ENCODE data around the gene DRC7. TPM values are rescaled to one million over a fixed set of nuclear protein-coding genes. Genes with fewer than 3 reads are reported as not detected.

The DRC7 gene, protein sequence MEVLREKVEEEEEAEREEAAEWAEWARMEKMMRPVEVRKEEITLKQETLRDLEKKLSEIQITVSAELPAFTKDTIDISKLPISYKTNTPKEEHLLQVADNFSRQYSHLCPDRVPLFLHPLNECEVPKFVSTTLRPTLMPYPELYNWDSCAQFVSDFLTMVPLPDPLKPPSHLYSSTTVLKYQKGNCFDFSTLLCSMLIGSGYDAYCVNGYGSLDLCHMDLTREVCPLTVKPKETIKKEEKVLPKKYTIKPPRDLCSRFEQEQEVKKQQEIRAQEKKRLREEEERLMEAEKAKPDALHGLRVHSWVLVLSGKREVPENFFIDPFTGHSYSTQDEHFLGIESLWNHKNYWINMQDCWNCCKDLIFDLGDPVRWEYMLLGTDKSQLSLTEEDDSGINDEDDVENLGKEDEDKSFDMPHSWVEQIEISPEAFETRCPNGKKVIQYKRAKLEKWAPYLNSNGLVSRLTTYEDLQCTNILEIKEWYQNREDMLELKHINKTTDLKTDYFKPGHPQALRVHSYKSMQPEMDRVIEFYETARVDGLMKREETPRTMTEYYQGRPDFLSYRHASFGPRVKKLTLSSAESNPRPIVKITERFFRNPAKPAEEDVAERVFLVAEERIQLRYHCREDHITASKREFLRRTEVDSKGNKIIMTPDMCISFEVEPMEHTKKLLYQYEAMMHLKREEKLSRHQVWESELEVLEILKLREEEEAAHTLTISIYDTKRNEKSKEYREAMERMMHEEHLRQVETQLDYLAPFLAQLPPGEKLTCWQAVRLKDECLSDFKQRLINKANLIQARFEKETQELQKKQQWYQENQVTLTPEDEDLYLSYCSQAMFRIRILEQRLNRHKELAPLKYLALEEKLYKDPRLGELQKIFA
- polyA plus RNA-seq = 0.10 and 1.4 TPM in 2 replicates
- 0.49 and 0.69 TPM in 2 replicates for polyA minus RNA-seq

- H3K9me3 ChIP-seq (ENCODE audit: low read length) = no peaks in the 10 kb centered on the region
- H3K9me2 ChIP-seq (ENCODE audit: insufficient read depth, low read length) = no peaks in the 10 kb centered on the region
- H3F3A ChIP-seq (ENCODE audit: insufficient read depth, low read length, poor library complexity, severe bottlenecking) = no peaks in the 10 kb centered on the region
- H3K79me2 ChIP-seq (replicated peaks; ENCODE audit: insufficient read depth, low read length) = no peaks in the 10 kb centered on the region
- TF ChIP-seq EZH2 (IDR thresholded peaks at IDR 0.05; ENCODE audit: borderline replicate concordance, insufficient read depth, low read length, poor library complexity, severe bottlenecking) = no peak
- TF ChIP-seq EP300 (conservative IDR thresholded peaks at IDR 0.05; ENCODE audit: poor library complexity, severe bottlenecking) = peak; percentile 37
- no peak for TF ChIP-seq SMC3 (conservative IDR thresholded peaks at IDR 0.05; ENCODE audit: poor library complexity)
- H3K4me2 ChIP-seq (ENCODE audit: low read length) = peak within 1 kb of the TSS; percentile 88
- H3K9ac ChIP-seq (ENCODE audit: low read length) = peak within 1 kb of the TSS; percentile 17
- no peaks in the 10 kb centered on the region for H4K20me1 ChIP-seq (ENCODE audit: insufficient read depth)
- peak within 1 kb of the TSS; percentile 19 for H3K27ac ChIP-seq (ENCODE audit: low read length)
- no peaks in the 10 kb centered on the region for H3K36me3 ChIP-seq (ENCODE audit: insufficient read depth, low read length)
- no peaks in the 10 kb centered on the region for H3K27me3 ChIP-seq (ENCODE audit: insufficient read depth, low read depth, low read length)
- peak within 1 kb of the TSS; percentile 59 for H3K4me3 ChIP-seq (ENCODE audit: low read length)
- peak within 1 kb of the TSS; percentile 66 for H2AFZ ChIP-seq (ENCODE audit: low read depth, low read length)
Observed at GRCh38 chr16:57694725-57695679, at the start of gene DRC7. Gene DRC7, plus strand, starts transcription at chr16:57694806. Its CDS starts 3,144 bp downstream, at chr16:57697950.

GRCh38 chr16:57645169-57645568 is 49.4 kb upstream of the DRC7 start:
- no peaks in the 10 kb centered on the region for H3K9me3 ChIP-seq (ENCODE audit: low read length)
- H3K4me3 ChIP-seq (ENCODE audit: low read length) = peak overlapping the region; percentile 7
- H3K36me3 ChIP-seq (ENCODE audit: insufficient read depth, low read length) = peaks cover 16% of the 10 kb centered on the region
- TF ChIP-seq, protein P1, sequence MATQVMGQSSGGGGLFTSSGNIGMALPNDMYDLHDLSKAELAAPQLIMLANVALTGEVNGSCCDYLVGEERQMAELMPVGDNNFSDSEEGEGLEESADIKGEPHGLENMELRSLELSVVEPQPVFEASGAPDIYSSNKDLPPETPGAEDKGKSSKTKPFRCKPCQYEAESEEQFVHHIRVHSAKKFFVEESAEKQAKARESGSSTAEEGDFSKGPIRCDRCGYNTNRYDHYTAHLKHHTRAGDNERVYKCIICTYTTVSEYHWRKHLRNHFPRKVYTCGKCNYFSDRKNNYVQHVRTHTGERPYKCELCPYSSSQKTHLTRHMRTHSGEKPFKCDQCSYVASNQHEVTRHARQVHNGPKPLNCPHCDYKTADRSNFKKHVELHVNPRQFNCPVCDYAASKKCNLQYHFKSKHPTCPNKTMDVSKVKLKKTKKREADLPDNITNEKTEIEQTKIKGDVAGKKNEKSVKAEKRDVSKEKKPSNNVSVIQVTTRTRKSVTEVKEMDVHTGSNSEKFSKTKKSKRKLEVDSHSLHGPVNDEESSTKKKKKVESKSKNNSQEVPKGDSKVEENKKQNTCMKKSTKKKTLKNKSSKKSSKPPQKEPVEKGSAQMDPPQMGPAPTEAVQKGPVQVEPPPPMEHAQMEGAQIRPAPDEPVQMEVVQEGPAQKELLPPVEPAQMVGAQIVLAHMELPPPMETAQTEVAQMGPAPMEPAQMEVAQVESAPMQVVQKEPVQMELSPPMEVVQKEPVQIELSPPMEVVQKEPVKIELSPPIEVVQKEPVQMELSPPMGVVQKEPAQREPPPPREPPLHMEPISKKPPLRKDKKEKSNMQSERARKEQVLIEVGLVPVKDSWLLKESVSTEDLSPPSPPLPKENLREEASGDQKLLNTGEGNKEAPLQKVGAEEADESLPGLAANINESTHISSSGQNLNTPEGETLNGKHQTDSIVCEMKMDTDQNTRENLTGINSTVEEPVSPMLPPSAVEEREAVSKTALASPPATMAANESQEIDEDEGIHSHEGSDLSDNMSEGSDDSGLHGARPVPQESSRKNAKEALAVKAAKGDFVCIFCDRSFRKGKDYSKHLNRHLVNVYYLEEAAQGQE (IDR thresholded peaks at IDR 0.05; ENCODE audit: borderline replicate concordance) = no peak
- TF ChIP-seq RAD21 (conservative IDR thresholded peaks at IDR 0.05) (no peak), POLR2AphosphoS5 (IDR thresholded peaks at IDR 0.05) (no peak), MXI1 (conservative IDR thresholded peaks at IDR 0.05; ENCODE audit: poor library complexity, severe bottlenecking) (no peak), EZH2 (IDR thresholded peaks at IDR 0.05; ENCODE audit: borderline replicate concordance, insufficient read depth, low read length, poor library complexity, severe bottlenecking) (no peak), TAF1 (IDR thresholded peaks at IDR 0.05; ENCODE audit: low read depth) (no peak), SMC3 (conservative IDR thresholded peaks at IDR 0.05; ENCODE audit: poor library complexity) (no peak), EP300 (conservative IDR thresholded peaks at IDR 0.05; ENCODE audit: poor library complexity, severe bottlenecking) (no peak)
- TF ChIP-seq, protein P2, sequence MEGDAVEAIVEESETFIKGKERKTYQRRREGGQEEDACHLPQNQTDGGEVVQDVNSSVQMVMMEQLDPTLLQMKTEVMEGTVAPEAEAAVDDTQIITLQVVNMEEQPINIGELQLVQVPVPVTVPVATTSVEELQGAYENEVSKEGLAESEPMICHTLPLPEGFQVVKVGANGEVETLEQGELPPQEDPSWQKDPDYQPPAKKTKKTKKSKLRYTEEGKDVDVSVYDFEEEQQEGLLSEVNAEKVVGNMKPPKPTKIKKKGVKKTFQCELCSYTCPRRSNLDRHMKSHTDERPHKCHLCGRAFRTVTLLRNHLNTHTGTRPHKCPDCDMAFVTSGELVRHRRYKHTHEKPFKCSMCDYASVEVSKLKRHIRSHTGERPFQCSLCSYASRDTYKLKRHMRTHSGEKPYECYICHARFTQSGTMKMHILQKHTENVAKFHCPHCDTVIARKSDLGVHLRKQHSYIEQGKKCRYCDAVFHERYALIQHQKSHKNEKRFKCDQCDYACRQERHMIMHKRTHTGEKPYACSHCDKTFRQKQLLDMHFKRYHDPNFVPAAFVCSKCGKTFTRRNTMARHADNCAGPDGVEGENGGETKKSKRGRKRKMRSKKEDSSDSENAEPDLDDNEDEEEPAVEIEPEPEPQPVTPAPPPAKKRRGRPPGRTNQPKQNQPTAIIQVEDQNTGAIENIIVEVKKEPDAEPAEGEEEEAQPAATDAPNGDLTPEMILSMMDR (IDR thresholded peaks at IDR 0.05; ENCODE audit: poor library complexity, severe bottlenecking) = no peak
- no peak overlapping the region for H3K4me2 ChIP-seq (ENCODE audit: low read length)
- no peaks in the 10 kb centered on the region for H3K9me2 ChIP-seq (ENCODE audit: insufficient read depth, low read length)
- H3K79me2 ChIP-seq (replicated peaks; ENCODE audit: insufficient read depth, low read length) = peaks cover 78% of the 10 kb centered on the region
- H3F3A ChIP-seq (ENCODE audit: insufficient read depth, low read length, poor library complexity, severe bottlenecking) = no peaks in the 10 kb centered on the region
- H3K27me3 ChIP-seq (ENCODE audit: insufficient read depth, low read depth, low read length) = no peaks in the 10 kb centered on the region
- no peak overlapping the region for H2AFZ ChIP-seq (ENCODE audit: low read depth, low read length)
- H4K20me1 ChIP-seq (ENCODE audit: insufficient read depth) = peaks cover 59% of the 10 kb centered on the region
- H3K27ac ChIP-seq (ENCODE audit: low read length) = no peak overlapping the region
- H3K9ac ChIP-seq (ENCODE audit: low read length) = no peak overlapping the region

Measured in neural cell (in vitro differentiated cells).